ENCODE data around the gene SLAMF9. TPM values are rescaled to one million over a fixed set of nuclear protein-coding genes. Genes with fewer than 3 reads are reported as not detected.

The SLAMF9 gene
- total RNA-seq, 1 experiment from 2014 or later: not detected

DNA sequence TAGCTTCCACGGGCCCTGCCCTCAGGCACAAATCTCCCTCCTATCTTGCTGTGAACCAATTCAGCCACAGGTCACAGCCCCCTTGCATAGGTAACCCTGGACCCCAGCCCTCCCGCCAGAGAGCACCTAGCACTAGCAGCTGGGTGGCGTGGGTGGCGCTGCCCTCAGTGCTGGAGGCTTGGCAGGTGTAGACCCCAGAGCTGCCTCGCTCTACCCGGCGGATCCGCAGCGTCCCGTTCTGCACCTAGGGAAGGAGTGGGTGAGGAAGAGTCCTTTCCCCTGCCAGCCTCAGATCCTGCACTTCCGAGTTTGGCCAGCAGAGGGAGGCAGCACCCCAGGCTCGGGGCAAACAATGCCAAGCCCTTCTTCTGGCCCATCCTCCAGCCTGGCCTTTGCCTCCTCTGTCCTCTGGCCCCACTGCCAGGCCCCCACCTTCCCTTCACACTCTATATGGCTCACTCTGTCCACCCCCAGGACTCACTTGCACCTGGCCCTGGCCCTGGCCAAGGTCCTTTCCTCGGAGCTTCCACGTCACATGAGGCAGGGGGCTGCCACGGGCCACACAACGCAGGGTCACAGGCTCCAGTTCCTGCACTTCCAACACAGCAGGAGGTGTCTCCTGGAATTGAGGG lies 17.6 kb downstream of the SLAMF9 start:
- H3K23me2 ChIP-seq (ENCODE audit: insufficient read length, low read depth, low read length, poor library complexity, severe bottlenecking): no peaks in the 10 kb centered on the region
- no peak overlapping the region for H2BK15ac ChIP-seq (ENCODE audit: low read depth, low read length)
- no peaks in the 10 kb centered on the region; the same call in 1 of the 2 replicates for H3K4me1 ChIP-seq (ENCODE audit: insufficient read depth, low read length)
- H3K4me3 Mint-ChIP-seq: no peak overlapping the region
- H4K5ac ChIP-seq (ENCODE audit: insufficient read length, low read depth, low read length): no peak overlapping the region
- WGBS (ENCODE audit: extremely low coverage, insufficient read length, low lambda C conversion rate): no CpG with 5 or more reads among the region's 16 CpGs
- H3K4me2 ChIP-seq (ENCODE audit: insufficient read depth, insufficient read length, low read length): no peak overlapping the region
- no peak overlapping the region for H2BK120ac ChIP-seq (ENCODE audit: low read depth, low read length, poor library complexity, severe bottlenecking)
- no peak overlapping the region for H3K18ac ChIP-seq (ENCODE audit: insufficient read length, low read depth, low read length)
- H3K27me3 Mint-ChIP-seq (ENCODE audit: low read depth): peaks cover 1% of the 10 kb centered on the region; the same call in 1 of the 2 replicates
- no peaks in the 10 kb centered on the region for H4K20me1 ChIP-seq (ENCODE audit: control insufficient read depth, insufficient read depth, insufficient read length)
- H2BK5ac ChIP-seq (ENCODE audit: insufficient read length, low read length): no peak overlapping the region
- H3K27ac Mint-ChIP-seq: peak overlapping the region in 1 of 3 experiments; percentile 76; a peak in 1 of 7 replicates
- TF ChIP-seq, protein P1, sequence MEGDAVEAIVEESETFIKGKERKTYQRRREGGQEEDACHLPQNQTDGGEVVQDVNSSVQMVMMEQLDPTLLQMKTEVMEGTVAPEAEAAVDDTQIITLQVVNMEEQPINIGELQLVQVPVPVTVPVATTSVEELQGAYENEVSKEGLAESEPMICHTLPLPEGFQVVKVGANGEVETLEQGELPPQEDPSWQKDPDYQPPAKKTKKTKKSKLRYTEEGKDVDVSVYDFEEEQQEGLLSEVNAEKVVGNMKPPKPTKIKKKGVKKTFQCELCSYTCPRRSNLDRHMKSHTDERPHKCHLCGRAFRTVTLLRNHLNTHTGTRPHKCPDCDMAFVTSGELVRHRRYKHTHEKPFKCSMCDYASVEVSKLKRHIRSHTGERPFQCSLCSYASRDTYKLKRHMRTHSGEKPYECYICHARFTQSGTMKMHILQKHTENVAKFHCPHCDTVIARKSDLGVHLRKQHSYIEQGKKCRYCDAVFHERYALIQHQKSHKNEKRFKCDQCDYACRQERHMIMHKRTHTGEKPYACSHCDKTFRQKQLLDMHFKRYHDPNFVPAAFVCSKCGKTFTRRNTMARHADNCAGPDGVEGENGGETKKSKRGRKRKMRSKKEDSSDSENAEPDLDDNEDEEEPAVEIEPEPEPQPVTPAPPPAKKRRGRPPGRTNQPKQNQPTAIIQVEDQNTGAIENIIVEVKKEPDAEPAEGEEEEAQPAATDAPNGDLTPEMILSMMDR (conservative IDR thresholded peaks at IDR 0.05): peak; percentile 97
- no peak overlapping the region for H2BK20ac ChIP-seq (ENCODE audit: low read depth, low read length, poor library complexity, severe bottlenecking)
- no peak overlapping the region for H2BK12ac ChIP-seq (ENCODE audit: insufficient read length, low read depth, low read length)
- H3K27ac ChIP-seq (ENCODE audit: insufficient read length, low read depth, low read length): no peak overlapping the region
- H3K4me1 Mint-ChIP-seq: peaks cover 35 to 37% of the 10 kb centered on the region in 2 experiments
- peak; percentile 84 for DNase-seq
- H2AK5ac ChIP-seq (ENCODE audit: insufficient read length, low read length): no peak overlapping the region
- peaks cover 19 to 27% (median 22%) of the 10 kb centered on the region in 3 experiments for H3K36me3 Mint-ChIP-seq (ENCODE audit: insufficient read depth in 1 of 3, low read depth in 3 of 3)
- H3K9me3 Mint-ChIP-seq: no peaks in the 10 kb centered on the region
- H3K9ac ChIP-seq (ENCODE audit: extremely low read depth, insufficient read length, low read length): no peak overlapping the region
- H3K27me3 ChIP-seq (ENCODE audit: insufficient read depth, low read length): no peaks in the 10 kb centered on the region
- H3K14ac ChIP-seq (ENCODE audit: insufficient read depth, low read length): peak overlapping the region; percentile 56; the same call in 1 of the 2 replicates
- H3K23ac ChIP-seq (ENCODE audit: insufficient read length, low read depth, low read length): no peak overlapping the region
- no peak overlapping the region for H3K56ac ChIP-seq (ENCODE audit: insufficient read length, low read depth, low read length)
- no peak overlapping the region for H3K4ac ChIP-seq (ENCODE audit: low read depth, low read length)
- H2AFZ ChIP-seq (ENCODE audit: low read length): no peak overlapping the region
- no peaks in the 10 kb centered on the region for H3K9me3 ChIP-seq (ENCODE audit: control insufficient read depth, low read depth, low read length)
- no peaks in the 10 kb centered on the region for H3K79me2 ChIP-seq (ENCODE audit: insufficient read depth, low read length)
- no peaks in the 10 kb centered on the region for H3K79me1 ChIP-seq (ENCODE audit: insufficient read depth, low read depth, low read length, poor library complexity, severe bottlenecking)
- H4K8ac ChIP-seq (replicated peaks; ENCODE audit: insufficient read length, low read depth, low read length): no peak overlapping the region
- no peak overlapping the region for H4K91ac ChIP-seq (ENCODE audit: insufficient read length, low read depth, low read length)
- H3T11ph ChIP-seq (ENCODE audit: low read length): no peak overlapping the region

Data from H9 (cell line).